ENCODE data around the gene VASP. TPM values are rescaled to one million over a fixed set of nuclear protein-coding genes. Genes with fewer than 3 reads are reported as not detected.

VASP gene
- total and polyA plus RNA-seq, 9 of the 15 experiments (the other 6 are each of a cell fraction or from before 2014, with no cell fraction given) = 16.7 to 261 (median 112) TPM

DNA sequence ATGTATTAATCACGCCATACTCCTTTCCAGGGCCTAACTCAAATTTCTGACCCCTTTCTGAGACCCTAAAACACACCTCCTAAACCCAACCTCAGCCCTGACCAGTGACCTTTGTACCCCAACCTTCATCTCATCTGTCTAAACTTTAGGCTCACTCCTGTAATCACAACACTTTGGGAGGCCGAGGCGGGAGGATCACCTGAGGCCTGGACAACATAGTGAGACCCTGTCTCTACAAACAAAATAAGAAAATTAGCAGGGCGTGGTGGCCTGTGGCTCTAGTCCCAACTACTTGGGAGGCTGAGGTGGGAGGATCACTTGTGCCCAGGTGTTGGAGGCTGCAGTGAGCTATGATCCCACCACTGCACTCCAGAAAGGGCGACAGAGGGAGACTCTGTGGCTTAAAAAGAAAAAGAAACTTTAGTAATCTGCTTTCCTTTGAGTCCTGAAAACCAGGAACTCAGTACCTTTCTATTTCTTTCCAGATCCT is 15.1 kb upstream of the VASP start:
- POLR2A ChIA-PET = interaction anchor here (0.7 to 1.6 kb wide), 2 partner anchors 13 to 25 kb away, joined by 4 to 6 read pairs; partner anchors contain the start of gene FOSB
- peak overlapping the region; percentile 60 for H3K4me3 ChIP-seq
- H3K27ac ChIP-seq (ENCODE audit: extremely low read depth, low read depth, low read length) = peak overlapping the region; percentile 77
- no peak for TF ChIP-seq MAFF (IDR thresholded peaks at IDR 0.05; ENCODE audit: low read length)
- TF ChIP-seq, protein P1, sequence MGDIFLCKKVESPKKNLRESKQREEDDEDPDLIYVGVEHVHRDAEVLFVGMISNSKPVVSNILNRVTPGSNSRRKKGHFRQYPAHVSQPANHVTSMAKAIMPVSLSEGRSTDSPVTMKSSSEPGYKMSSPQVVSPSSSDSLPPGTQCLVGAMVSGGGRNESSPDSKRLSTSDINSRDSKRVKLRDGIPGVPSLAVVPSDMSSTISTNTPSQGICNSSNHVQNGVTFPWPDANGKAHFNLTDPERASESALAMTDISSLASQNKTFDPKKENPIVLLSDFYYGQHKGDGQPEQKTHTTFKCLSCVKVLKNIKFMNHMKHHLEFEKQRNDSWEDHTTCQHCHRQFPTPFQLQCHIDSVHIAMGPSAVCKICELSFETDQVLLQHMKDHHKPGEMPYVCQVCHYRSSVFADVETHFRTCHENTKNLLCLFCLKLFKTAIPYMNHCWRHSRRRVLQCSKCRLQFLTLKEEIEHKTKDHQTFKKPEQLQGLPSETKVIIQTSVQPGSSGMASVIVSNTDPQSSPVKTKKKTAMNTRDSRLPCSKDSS (IDR thresholded peaks at IDR 0.05; ENCODE audit: low read depth, partially characterized antibody) = no peak
- no peak for TF ChIP-seq EP400 (IDR thresholded peaks at IDR 0.05)
- TF ChIP-seq, protein P2, sequence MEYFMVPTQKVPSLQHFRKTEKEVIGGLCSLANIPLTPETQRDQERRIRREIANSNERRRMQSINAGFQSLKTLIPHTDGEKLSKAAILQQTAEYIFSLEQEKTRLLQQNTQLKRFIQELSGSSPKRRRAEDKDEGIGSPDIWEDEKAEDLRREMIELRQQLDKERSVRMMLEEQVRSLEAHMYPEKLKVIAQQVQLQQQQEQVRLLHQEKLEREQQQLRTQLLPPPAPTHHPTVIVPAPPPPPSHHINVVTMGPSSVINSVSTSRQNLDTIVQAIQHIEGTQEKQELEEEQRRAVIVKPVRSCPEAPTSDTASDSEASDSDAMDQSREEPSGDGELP (CRISPR knock-in tag; IDR thresholded peaks at IDR 0.05; ENCODE audit: borderline replicate concordance) = no peak
- no peak for TF ChIP-seq KLF6 (CRISPR knock-in tag; IDR thresholded peaks at IDR 0.05; ENCODE audit: borderline replicate concordance)
- no peak for TF ChIP-seq TRIM28 (IDR thresholded peaks at IDR 0.05)
- TF ChIP-seq ZBED1 (IDR thresholded peaks at IDR 0.05) = no peak
- no peak for TF ChIP-seq PHTF2 (CRISPR knock-in tag; IDR thresholded peaks at IDR 0.05)
- no peak for TF ChIP-seq ZNF146 (CRISPR knock-in tag; IDR thresholded peaks at IDR 0.05; ENCODE audit: unreplicated experiment)
- no peak for TF ChIP-seq POLR2AphosphoS2 (IDR thresholded peaks at IDR 0.05; ENCODE audit: low read length)
- no peak for TF ChIP-seq ZFP30 (CRISPR knock-in tag; IDR thresholded peaks at IDR 0.05; ENCODE audit: borderline replicate concordance)
- no peak for TF ChIP-seq POLR2AphosphoS5 (IDR thresholded peaks at IDR 0.05; ENCODE audit: control insufficient read depth, insufficient read depth, low read depth, low read length)
- TF ChIP-seq ZNF778 (CRISPR knock-in tag; IDR thresholded peaks at IDR 0.05) = no peak
- no peak for TF ChIP-seq YY1 (IDR thresholded peaks at IDR 0.05; ENCODE audit: borderline replicate concordance in 1 of 3, control insufficient read depth in 1 of 3, extremely low read depth in 1 of 3, insufficient read depth in 3 of 3, insufficient read length in 1 of 3, insufficient replicate concordance in 2 of 3, low read depth in 1 of 3, low read length in 2 of 3)
- TF ChIP-seq SMC3 (conservative IDR thresholded peaks at IDR 0.05; ENCODE audit: insufficient read depth, low read depth, low read length) = no peak
- TF ChIP-seq GABPA (tag; conservative IDR thresholded peaks at IDR 0.05; ENCODE audit: low read depth) = no peak
- TF ChIP-seq CBX3 (IDR thresholded peaks at IDR 0.05; ENCODE audit: borderline replicate concordance in 1 of 2, low read length in 2 of 2) = no peak
- TF ChIP-seq LCOR (CRISPR knock-in tag; IDR thresholded peaks at IDR 0.05) = peak; percentile 38; the same call in 1 of the 2 replicates
- no peak for TF ChIP-seq CBX8 (IDR thresholded peaks at IDR 0.05; ENCODE audit: borderline replicate concordance, extremely low read depth, low read depth, low read length, poor library complexity, severe bottlenecking)
- TF ChIP-seq TCFL5 (CRISPR knock-in tag; conservative IDR thresholded peaks at IDR 0.05) = no peak

More for the DNA sequence above, 15.1 kb upstream of the VASP start:
- H2AFZ ChIP-seq (ENCODE audit: low read depth, low read length) = peak overlapping the region; percentile 90
- in situ Hi-C loops (cut with MboI) (no loop called here), intact Hi-C loops (cut with micrococcal nuclease) (no loop called here)
- H3K9me3 ChIP-seq (replicated peaks; ENCODE audit: control insufficient read depth, insufficient read depth, low read depth, low read length) = no peaks in the 10 kb centered on the region
- BruUV-seq (replicated peaks) = no TSS peak
- peak overlapping the region; percentile 82 for H3K4me2 ChIP-seq (ENCODE audit: insufficient read depth, low read length)
- ATAC-seq (no peak), FAIRE-seq (no peak), DNase-seq (ENCODE audit: extremely low read depth in 1 of 4, low spot score in 3 of 4) (no peak)
- H3K9ac ChIP-seq (ENCODE audit: insufficient read depth in 1 of 2, low read depth in 2 of 2, low read length in 2 of 2) = peak overlapping the region; percentile 67 to 94; a peak in 3 of 4 replicates
- H3K36me3 ChIP-seq (ENCODE audit: control insufficient read depth, insufficient read depth, low read length) = no peaks in the 10 kb centered on the region
- H3K27me3 ChIP-seq (ENCODE audit: control insufficient read depth in 2 of 2, insufficient read depth in 2 of 2, low read length in 2 of 2) = peaks cover 3 to 16% of the 10 kb centered on the region in 2 experiments; a peak in 3 of 5 replicates
- H4K20me1 ChIP-seq (replicated peaks; ENCODE audit: control insufficient read depth, insufficient read depth, low read length) = no peaks in the 10 kb centered on the region
- CTCF ChIA-PET (ENCODE audit: low intra/inter-chr PET ratio) = no interaction called here
- peaks cover 6% of the 10 kb centered on the region; the same call in 1 of the 3 replicates for H3K79me2 ChIP-seq (ENCODE audit: control insufficient read depth, insufficient read depth, low read length)
- 65% methylated on average over 5 of the region's 5 CpGs for whole genome bisulfite sequencing (ENCODE audit: insufficient coverage, low coverage, missing lambda C conversion rate)
- no peaks in the 10 kb centered on the region for H3K9me1 ChIP-seq (ENCODE audit: control insufficient read depth, insufficient read depth, low read length)
- H3K4me1 ChIP-seq (replicated peaks in 1 of 2; ENCODE audit: control insufficient read depth in 2 of 2, insufficient read depth in 2 of 2, low read length in 2 of 2) = peaks cover 5 to 48% of the 10 kb centered on the region in 2 experiments; a peak in 4 of 5 replicates

Measured in K562 (cell line).